Activated CD8-positive, alpha-beta memory T cell treated with anti-CD3 and anti-CD28 coated beads, Interleukin-2, amount 50 U/mL, for 24 hours (primary cell): Measurements from ENCODE around the gene SIRT2.
"Not testable (repeated sequence)": the region's sequence is repeated elsewhere in the genome, so short reads cannot be mapped to it uniquely, and the experiment has no call there.

ENCODE experiments used
- DNase-seq: peaks from one replicate; pipeline ENCODE4 v3.0.0-alpha.2; 2020; ENCODE audit errors: extremely low read depth

Gene SIRT2

DNA sequence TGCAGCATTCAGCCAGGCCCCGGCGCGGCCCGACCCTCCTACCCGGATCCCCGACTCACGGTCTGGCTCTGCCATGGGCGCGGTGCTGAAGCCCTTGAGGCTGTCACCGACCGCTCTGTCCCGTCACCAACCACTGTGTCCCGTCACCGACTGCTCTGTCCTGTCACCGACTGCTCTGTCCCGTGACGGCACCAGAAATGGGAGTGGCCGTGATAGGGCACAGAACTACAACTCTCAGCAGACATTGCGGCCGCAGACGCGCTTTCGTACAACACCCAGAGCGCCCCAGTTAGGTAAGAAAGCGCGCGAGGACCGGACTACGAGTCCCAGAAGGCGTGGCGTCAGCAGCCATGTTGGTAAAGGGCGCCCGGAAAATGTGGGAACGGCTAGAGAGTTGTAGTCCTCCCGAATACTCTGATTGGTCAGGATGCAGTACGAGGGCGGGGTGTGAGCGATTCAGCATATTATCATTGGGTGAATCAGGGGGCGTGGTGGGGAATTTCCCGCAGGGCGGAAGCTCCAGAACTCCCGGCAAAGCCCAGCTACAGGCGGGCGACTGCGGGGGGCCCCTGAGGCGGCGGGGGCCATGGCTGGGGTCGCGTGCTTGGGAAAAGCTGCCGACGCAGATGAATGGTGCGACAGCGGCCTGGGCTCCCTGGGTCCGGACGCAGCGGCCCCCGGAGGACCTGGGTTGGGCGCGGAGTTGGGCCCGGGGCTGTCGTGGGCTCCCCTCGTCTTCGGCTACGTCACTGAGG, at the start of gene SIRT2, which contains the start of gene NFKBIB:
SIRT2 (minus strand) TSS at position 172 of the 755 bp plus-strand sequence; CDS start at position 75, 97 bp downstream.
NFKBIB (plus strand) TSS at position 523 of the 755 bp plus-strand sequence; CDS start at position 587, 64 bp downstream.
- peak; percentile 99 for DNase-seq

DNA sequence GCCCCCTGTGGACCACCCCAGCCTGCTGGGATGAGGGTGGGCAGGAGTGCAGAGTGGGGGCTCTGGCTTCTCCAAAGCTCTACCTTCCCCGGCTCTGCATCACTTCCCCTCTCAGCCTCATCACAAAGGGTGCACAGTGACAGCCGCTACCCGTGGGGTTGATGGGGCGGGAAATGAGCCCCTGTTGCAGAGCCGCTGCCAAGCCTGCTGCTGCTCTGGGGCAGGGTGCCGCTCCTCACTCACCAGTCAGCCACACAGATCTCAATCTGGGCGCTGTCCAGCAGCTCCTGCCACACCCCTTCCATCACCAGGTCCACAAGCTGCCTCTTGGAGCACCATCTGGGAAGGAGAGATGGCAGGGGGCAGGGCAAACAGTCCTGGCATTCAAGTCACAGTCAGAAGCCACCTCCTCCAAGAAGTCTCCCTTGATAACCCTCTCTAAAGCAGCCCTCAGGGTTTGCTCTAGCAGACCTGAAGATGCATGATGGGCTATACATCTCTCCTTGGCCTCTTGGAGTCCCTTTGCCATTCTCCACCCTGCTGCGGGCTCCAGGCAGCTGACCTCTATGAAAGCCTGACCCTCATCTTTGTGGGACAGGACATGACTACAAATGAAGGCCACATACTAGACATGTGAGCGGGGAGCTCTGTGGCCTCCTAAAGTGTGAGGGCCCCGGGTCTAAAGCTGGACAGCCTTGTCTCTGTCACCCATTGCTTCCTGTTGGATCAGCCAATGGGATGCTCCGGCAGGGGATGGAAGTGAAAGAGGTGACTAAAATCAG, 47.0 kb upstream of the SIRT2 start:
- DNase-seq, result no peak

DNA sequence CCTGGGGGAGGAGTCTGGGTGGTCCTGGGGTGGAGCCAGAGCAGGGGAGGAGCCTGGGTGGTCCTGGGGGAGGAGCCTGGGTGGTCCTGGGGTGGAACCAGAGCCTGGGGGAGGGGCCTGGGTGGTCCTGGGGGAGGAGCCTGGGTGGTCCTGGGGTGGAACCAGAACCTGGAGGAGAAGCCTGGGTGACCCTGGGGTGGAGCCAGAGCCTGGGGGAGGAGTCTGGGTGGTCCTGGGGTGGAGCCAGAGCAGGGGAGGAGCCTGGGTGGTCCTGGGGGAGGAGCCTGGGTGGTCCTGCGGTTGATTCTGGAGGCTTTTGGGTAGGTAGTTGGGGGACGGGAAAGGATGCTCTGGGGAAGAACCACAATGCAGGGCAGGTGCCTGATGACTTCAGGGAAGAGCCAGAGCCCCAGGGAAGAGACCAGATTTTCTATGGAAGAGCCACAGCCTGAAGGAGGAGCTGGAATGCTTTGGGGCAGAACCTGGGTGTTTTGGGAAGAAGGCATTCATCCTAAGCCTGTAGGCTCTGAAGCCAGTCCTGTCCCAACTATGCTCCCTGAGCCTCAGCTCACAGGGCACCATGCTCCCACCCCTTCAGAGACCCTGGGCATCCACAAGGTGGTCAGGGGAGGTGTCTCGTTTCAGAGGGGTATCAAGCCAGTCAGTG, 46.3 kb upstream of the SIRT2 start:
- DNase-seq, result no peak

DNA sequence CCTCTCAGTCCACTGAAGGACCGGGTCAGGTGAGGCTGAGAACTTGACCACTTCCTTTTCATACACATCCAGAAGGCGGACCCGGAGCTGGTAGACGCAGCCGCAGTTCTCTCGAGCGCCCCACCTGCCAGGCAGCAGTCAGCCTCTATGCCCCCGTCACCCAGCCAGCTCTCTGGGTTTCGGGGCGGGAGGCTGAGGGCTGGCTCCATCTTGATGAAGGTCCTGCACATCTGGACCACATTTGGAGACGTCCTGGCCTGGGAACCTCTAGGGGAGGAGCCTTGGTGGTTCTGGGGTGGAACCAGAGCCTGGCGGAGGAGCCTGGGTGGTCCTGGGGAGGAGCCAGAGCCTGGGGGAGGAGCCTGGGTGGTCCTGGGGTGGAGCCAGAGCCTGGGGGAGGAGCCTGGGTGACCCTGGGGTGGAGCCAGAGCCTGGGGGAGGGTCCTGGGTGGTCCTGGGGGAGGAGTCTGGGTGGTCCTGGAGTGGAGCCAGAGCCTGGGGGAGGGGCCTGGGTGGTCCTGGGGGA, 45.6 kb upstream of the SIRT2 start:
- no peak for DNase-seq

DNA sequence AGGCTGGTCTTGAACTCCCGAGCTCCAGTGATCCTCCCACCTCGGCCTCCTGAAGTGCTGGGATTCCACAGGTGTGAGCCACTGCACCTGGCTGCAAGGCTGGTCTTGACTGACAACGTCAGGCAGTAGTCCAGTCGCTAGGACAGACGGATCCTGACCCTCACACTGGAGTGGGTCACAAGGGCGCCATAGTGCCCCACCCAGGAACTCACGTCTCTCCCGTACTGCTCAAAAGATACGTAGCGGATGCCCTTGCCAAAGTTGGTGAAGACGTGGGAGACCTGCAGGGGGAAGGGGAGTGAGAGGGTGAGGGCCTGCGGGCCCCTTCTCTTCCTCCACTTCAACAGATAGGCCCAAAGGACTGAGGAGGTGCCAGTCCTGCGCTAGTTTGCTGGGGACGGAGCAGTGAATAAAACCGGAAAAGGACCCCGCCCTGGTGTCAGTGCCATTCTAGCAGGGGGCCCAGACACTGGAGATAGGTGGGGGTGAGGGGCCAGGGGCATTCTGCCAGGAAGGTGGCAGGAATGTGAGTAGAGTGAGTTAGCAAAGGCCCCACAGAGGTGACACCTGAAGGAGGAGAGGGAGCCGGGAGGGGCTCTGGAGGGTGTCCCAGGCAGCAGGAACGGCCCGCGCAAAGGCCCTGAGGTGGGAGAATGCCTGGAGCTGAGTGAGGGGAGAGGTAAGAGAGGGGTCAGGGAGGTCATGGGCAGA, 43.2 kb upstream of the SIRT2 start:
- no peak for DNase-seq

DNA sequence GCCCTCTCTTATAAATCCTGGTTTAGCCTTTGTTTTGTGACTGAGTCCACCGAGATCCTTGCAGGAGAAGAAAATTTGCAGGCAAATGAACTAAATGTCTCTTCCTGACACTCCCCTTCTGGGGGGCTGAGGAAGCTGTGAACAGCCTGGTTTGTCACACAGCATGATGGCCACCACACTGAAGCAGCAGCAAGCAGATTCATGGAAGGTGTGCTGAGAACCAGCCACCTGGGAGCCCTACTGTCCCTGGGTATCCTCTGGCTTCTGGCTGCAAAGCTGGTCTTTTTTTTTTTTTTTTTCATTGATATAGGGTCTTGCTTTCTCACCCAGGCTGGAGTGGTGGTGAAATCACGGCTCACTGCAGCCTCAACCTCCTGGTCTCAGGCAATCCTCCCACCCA, 42.6 kb upstream of the SIRT2 start:
- no peak for DNase-seq

DNA sequence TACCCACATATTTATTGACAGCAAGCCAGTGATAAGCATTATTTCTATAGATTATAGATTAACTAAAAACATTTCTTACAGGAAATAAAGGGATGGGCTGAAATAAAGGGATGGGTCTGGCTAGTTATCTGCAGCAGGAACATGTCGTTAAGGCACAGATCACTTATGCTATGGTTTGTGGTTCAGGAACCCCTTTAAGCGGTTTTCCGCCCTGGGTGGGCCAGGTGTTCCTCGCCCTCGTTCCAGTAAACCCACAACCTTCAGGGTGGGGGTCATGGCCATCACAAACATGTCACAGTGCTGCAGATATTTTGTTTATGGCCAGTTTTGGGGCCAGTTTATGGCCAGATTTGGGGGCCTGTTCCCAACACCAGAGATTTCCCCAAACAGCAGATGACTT, 42.0 kb upstream of the SIRT2 start:
- not testable (repeated sequence) for DNase-seq

DNA sequence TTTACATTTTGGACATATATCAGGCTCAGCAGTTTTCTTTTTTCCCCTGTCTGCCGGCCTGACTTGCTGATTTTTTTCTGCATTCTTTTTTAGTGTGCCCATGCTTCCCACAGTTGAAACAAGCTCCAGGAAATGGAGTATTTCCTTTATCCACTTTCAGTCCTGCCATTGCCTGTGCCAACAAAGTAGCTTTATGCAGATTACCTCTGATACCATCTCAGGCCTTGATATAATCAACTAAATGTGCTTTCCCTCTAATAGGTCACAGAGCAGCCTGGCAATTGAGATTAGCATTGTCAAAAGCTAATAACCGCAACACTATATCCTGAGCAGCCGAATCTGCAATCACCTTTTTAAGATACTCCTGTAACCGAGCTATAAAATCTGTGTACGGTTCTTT, 40.5 kb upstream of the SIRT2 start:
- no peak for DNase-seq

DNA sequence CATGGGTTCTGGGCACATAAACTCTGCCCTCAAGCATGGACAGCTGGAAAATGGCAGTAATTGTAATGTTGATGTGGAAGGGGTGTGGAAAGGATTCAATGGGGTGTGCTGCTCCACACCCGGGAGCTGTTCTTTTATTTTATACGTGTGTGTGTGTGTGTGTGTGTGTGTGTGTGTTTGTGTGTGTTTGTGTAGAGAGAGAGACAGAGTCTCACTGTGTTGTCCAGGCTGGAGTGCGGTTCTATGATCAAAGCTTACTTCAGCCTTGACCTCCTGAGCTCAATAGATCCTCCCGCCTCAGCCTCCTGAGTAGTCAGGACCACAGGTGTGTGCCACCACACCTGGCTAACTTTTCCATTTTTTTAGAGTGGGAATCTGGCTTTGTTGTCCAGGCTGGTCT, 34.1 kb upstream of the SIRT2 start:
- DNase-seq, result no peak

DNA sequence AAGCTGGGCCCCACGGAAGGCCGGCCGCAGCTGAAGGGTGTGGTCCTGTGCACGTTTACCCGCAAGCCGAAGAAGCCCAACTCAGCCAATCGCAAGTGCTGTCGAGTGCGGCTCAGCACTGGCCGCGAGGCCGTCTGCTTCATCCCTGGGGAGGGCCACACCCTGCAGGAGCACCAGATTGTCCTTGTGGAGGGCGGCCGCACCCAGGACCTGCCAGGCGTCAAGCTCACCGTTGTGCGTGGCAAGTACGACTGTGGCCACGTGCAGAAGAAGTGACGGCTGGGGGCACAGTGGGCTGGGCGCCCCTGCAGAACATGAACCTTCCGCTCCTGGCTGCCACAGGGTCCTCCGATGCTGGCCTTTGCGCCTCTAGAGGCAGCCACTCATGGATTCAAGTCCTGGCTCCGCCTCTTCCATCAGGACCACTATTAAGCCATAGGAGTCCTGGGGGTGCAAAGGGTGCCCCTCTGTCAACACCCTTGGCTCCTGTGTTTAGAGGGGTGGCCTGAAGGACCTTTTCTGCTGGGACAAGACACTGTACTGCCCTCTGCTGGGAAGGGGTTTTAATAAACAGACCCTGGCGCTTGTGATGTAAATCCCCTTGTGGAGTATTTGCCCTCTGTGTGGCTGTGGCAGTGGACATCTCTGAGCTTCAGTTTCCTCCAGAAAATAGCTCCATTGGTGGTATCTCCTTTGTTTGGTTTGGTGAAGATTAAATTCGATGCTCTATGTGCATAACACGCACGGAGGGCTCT, 33.2 kb upstream of the SIRT2 start:
- no peak for DNase-seq

DNA sequence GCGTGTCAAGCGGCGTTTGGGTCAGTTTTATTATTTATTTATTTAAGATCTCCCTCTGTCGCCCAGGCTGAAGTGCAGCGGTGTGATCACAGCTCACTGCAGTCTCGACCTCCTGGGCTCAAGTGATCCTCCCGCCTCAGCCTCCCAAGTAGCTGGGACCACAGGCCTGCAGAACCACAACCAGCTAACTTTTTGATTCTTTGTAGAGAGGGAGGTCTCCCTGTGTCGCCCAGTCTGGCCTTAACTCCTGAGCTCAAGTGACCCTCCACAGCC, 32.0 kb upstream of the SIRT2 start:
- DNase-seq, result no peak

DNA sequence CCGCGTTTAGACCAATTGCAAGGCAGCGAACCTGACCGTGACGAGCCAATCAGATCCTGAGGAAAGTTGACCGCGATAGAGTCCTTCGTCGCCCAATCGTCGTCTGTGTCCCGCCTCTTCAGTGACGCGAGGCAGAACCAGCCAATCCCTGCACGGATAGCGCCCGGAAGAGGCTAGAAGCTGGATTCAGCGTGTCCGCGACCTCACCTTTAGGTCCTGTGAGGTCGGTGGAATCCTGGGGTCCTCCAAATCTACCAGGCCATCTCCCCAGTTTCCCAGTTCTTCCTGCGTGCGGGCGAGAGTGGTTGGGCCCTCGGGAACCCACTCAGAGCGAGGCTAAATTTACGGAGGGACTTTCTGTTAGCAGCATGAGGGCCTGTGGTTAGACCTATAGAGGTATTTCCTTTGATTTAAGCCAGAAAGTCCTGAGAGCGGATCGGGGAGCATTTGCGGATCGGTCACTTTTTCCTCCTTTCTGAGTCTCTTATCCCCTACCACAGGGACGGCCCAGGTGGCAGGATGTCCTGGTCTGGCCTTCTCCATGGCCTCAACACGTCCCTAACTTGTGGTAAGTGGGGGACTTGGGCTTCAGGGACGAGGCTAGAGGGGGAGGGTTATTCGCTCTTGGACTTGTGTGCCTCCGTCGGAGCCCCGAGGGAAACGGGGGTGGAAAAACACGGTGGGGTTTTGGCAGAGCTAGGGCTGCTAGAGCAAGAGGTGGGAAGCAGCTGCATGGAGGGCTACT, 31.5 kb upstream of the SIRT2 start, which contains the start of gene MRPS12:
MRPS12 (plus strand) TSS at position 169 of the 745 bp plus-strand sequence; CDS start at position 520, 351 bp downstream.
- peak; percentile 94 for DNase-seq

DNA sequence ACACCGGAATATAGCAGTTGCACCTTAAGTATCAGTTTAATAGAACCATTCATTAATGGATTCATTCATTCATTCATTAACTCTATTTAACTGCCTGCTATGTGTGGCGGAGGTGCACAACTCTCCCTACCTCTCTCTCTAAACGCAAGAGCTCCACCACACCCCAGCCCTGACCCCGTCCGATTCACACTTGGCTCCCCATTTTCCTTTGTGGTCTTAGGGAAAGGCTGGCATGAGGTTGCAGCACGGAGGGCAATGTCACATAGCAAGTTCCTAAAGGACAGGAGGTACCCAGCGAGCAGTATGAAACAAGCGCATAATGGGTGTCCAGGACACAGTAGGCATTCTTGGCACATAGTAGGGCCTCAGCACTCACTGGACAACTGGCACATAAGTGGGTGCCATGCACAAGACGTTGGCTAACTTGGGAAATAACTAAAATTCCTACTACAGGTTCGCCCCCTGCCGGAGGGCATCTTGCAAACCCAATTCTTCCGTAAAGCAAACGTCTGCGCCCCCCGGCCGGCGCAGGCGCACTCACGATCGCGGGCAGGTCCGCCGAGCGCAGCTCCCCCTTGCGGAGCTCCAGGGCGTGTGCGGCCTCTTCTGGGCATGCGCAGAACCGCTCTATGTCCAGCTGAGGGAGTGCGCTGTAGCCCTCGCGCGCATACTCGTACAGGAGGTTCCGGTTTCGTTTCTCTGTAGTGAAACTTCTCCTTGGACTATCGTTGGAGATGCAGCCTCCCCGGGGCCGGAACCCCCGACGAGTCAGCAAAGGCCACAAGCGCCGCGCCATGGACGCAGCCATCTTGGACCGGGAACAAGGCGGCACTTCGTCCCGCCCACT, 30.7 kb upstream of the SIRT2 start, which contains the start of gene SARS2:
SARS2 (minus strand) TSS at position 835 of the 847 bp plus-strand sequence; CDS start at position 808, 27 bp downstream.
- DNase-seq, result peak; percentile 68

DNA sequence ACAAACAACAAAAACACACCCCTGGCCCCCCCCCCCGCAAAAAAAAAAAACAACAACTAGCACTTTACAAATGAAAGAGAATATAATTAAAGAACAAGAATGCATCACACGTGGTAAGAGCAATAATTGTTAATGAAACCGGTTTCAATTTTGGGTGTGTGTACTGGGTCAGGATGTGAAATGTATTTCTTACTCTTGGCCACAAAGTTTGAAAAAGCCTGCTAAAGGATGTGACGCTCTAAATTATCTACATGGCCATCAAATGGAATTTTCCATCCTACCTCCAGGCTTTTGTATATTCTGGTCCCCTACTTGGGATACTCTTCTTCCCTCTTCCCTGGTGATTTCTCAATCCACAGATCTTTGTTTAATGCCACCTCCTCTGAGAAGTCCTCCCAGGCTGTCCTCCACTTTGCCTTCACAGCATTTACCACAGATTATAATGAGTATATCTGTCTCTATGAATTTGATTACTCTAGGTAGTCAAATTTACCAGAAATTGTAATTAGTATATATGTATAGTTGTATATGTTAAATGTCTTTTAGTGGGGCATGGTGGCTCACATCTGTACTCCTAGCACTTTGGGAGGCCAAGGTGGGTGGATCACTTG, 29.1 kb upstream of the SIRT2 start:
- no peak for DNase-seq

DNA sequence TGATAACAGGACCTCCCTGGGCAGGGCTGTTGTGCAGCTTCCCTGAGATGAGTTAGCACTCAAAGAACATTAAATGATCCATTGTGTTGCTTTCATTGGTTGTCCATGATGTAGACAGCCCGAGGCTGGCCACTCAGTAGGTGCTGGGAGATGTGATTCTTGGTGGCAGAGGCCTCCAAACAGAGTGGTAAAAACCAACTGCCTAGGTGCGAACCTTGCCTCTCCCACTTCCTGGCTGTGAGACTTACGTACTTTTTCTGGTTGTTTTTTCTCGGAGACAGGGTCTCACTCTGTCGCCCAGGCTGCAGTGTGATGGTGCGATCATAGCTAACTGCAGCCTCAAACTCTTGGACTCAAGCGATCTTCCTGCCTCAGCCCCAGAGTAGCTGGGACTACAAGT, 25.0 kb upstream of the SIRT2 start:
- no peak for DNase-seq

DNA sequence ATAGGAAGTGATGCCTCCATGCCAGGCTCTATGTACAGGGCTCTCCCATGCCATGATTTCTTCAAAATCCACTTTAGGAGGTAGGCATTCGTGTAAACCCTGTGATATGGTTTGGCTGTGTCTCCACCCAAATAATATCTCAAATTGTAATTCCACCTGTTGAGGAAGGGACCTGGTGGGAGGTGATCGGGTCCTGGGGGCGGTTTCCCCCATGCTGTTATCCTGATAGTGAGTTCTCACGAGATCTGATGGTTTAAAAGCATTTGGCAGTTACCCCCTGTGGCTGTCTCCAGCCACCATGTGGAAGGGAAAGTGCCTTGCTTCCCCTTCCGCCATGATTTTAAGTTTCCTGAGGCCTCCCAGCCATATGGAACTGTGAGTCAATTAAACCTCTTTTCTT, 23.1 kb upstream of the SIRT2 start:
- no peak for DNase-seq

DNA sequence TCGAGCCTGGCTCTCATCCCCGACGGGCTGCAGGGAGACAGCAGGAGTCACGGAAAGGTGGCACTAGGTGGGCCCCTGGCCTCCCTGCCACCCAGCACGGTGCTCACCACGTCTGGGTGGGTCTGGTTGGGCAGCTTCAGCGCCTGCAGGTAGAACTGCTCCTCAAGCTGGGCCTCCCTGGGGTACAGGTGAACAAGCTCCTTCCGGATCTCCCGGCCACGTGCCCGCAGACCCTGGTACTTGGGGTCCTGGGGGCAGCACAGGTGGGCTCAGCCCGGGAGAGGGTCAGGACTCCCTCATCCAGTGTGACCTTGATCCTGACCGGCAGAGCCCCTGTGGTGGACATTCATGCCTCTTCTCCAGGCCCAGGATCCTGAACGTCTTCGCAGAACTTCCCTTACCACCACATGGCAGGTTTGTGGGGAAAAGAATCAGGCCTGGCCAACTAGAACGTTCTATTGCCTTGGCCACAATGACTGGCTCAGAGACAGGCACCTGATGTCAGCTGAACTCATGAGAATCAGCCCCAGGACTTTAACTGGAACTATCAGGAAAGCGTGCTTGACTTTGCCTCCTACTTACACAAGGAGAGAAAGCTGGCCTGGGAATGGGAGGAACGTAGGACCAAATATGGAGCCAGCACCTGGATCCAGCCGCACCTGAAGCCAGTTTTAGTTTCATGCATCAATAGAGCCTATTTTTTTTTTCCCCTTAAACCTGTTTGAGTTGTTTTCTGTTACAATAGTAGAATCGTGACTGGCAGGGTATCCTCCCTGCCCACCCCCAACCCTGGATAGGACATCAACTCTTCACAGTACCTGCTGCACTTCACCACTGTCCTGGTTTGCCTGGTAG, 22.2 kb upstream of the SIRT2 start:
- no peak for DNase-seq
